AG10803 (cell line): ENCODE measurements around the gene HSPB1.
"Not testable (repeated sequence)": the region's sequence is repeated elsewhere in the genome, so short reads cannot be mapped to it uniquely, and the experiment has no call there.

Experiments used
- DNase-seq: peaks from one replicate; pipeline ENCODE4 v3.0.0; 2010; ENCODE audit warnings: low read depth
- H3K4me3 ChIP-seq: 2 replicates; pipeline ENCODE4 v1.5.1; 2011; ENCODE audit warnings: mild to moderate bottlenecking, low read length, control low read depth
- CTCF ChIP-seq: conservative IDR thresholded peaks from 2 replicates; pipeline ENCODE4 v1.5.1; 2011; ENCODE audit warnings: mild to moderate bottlenecking, low read length, control low read depth, inconsistent platforms

Gene HSPB1

GRCh38 chr7:76281706-76282343 lies 20.6 kb upstream of the HSPB1 start:
- no peak for DNase-seq
- peak overlapping the region; percentile 45 for H3K4me3 ChIP-seq
- TF ChIP-seq CTCF: no peak

GRCh38 chr7:76282344-76283253 lies 19.9 kb upstream of the HSPB1 start:
- peak overlapping the region; percentile 45 for H3K4me3 ChIP-seq
- DNase-seq: no peak

GRCh38 chr7:76283254-76284159 lies 19.0 kb upstream of the HSPB1 start:
- no peak for DNase-seq
- peak overlapping the region; percentile 34; the same call in 1 of the 2 replicates for H3K4me3 ChIP-seq
- TF ChIP-seq CTCF: no peak

More at GRCh38 chr7:76282344-76283253, 19.9 kb upstream of the HSPB1 start:
- no peak for TF ChIP-seq CTCF

- H3K4me3 ChIP-seq: no peak overlapping the region
- TF ChIP-seq CTCF: no peak
- DNase-seq: no peak
These were observed 16.7 kb upstream of the HSPB1 start for GRCh38 chr7:76285604-76286374.

GRCh38 chr7:76286842-76287403 lies 15.6 kb upstream of the HSPB1 start:
- H3K4me3 ChIP-seq: no peak overlapping the region
- no peak for TF ChIP-seq CTCF
- no peak for DNase-seq

GRCh38 chr7:76290847-76291350 lies 11.6 kb upstream of the HSPB1 start:
- H3K4me3 ChIP-seq, DNase-seq: not testable (repeated sequence)
